Cardiac septum (tissue), 1 donor: Measurements from ENCODE around the gene BCAS1. TPM values are rescaled to one million over a fixed set of nuclear protein-coding genes. Genes with fewer than 3 reads are reported as not detected.

ENCODE experiments used
- DNase-seq: peaks from one replicate; pipeline ENCODE4 v3.0.0-alpha.2; 2020; ENCODE audit warnings: low spot score
- intact Hi-C: fragments of 100-400 bp; cut with DNase I; formaldehyde crosslinking; loops from one replicate; pipeline ENCODE4 v1.14.0; 2022
- total RNA-seq: library from RNA; stranded (reverse); fragmentation: NEBNext Ultra II Directional; extraction: Animal tissue kit (Norgen Biotek cat#: 25700); gene quantifications from one replicate; pipeline ENCODE4 v1.2.1, GENCODE V29; 2021
- donor health status: DM: no; HTN: no; CAD: no.

BCAS1 gene
- total RNA-seq, 1 donor from 2014 or later, result not detected

DNA sequence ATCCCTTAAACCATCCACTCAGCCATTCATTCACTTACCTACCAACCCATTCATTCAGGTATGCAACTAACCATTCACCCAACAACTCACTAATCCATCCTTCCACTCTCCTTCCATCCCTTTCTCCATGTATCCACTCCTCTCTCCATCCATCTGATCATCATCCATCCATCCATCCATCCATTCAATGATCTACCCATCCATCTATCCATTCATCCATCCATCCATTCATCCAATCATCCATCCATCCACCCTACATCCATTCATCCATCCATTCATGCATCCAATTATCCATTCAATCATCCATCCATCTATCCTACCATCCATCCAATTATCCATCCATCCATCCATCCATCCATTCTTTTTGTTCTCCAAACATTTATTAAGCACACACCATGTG, 13.8 kb upstream of the BCAS1 start:
- intact Hi-C loops, result no loop called here
- DNase-seq, result no peak

- DNase-seq, result no peak
- intact Hi-C loops, result no loop called here
Observed at GRCh38 chr20:54083459-54083858, 13.1 kb upstream of the BCAS1 start.

- intact Hi-C loops, result no loop called here
- no peak for DNase-seq
Observed at GRCh38 chr20:54082100-54082499, 11.7 kb upstream of the BCAS1 start.

GRCh38 chr20:54079652-54080051, 9.3 kb upstream of the BCAS1 start:
- intact Hi-C loops, result no loop called here

DNA sequence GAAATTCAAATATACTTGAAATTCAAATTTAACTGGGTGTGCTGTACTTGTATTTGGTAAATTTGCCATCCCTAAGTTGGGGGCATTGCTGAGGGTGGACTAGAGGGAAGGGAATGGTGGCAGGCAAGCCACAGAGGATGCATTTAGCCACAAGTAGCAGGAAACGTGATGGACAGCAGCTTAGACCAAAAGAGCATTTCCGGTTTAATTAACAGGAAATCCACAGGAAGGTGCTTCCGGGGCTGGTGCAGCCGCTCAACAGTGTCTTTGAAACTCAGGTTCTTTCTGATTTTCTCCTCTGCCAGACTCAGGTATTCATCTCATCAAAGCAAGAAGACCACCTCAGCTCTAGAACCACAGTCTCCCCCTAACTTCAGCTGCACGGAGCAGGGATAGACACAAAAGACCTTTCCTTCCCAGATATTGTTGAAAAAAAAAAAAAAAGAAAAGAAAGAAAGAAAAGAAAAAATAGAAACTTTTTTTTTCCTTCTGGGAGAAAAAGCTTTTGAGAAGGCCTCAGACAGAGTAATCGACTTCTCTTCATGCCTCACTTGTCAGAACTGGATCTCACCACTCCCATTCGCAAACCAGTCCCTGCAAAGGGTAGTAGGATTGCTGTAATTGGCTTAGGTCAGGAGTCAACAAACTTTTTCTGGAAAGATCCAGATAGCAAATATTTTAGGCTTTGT, 8.0 kb upstream of the BCAS1 start:
- no peak for DNase-seq
- intact Hi-C loops, result no loop called here

More at GRCh38 chr20:54079652-54080051, 9.3 kb upstream of the BCAS1 start:
- no peak for DNase-seq

- DNase-seq, result no peak
- intact Hi-C loops, result no loop called here
Observed at GRCh38 chr20:54076259-54076658, 5.9 kb upstream of the BCAS1 start.

DNA sequence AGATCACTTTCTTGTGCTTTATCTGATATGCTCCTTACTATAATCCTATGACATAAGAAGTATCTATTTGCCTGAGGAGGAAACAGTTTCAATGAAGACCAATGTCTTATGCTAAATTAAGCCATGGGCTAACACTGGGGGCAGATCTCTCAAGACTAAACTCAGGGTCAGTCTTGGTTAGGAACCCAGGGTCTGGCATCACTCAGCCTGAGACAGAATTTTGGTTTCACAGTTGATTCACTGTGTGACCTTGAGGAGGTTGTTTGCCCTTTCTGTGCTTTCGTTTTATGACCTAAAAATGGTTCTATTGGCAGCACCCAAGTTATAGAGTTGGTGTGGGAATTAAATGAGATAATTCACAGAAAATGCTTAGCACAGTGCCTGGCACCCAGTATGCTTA, 4.9 kb upstream of the BCAS1 start:
- intact Hi-C loops, result no loop called here
- no peak for DNase-seq

DNA sequence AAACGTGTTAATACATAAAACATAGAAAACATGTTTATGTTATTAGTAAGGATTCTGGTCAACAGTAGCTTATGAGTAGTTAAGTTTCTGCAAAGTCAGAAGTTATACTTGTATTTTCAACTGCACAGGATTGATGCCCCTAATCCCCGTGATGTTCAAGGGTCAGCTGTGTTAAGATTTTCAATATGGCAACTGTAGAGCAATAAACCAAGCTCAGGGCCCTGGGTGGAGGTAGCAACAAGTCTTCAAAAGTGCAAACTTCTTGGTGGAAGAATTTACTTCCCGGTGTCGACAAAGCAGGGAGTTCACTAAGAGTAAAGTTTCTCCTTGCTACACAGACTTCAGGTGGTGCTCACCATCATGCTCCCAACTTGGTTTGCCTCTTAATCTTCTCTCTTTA, 4.1 kb upstream of the BCAS1 start:
- DNase-seq, result no peak
- intact Hi-C loops, result no loop called here

GRCh38 chr20:54073288-54073687, 2.9 kb upstream of the BCAS1 start:
- intact Hi-C loops, result no loop called here
- no peak for DNase-seq

DNA sequence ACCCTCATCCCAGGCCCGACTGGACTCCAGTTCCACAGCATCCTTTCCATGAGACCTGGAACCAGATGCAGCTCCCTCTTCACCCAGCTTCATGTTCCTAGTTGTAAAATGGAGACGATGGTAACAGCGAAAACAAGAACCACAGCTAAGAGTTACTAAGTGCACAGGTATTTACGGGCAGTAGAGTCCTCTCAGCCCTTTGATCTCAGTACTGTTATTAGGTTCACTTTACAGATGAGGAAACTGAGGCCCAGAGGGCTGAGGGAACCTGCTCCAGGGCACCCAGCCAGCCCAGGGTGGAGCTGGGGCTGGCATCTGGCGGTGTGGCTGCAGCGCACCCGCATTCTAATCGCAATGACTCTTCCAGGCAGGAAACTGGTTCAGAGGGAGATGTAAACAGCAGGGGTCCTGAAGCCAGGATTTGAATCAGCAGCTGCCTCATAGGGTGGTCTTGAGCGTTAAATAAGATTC, 858 bp downstream of the BCAS1 start:
- intact Hi-C loops, result no loop called here
- no peak for DNase-seq

DNA sequence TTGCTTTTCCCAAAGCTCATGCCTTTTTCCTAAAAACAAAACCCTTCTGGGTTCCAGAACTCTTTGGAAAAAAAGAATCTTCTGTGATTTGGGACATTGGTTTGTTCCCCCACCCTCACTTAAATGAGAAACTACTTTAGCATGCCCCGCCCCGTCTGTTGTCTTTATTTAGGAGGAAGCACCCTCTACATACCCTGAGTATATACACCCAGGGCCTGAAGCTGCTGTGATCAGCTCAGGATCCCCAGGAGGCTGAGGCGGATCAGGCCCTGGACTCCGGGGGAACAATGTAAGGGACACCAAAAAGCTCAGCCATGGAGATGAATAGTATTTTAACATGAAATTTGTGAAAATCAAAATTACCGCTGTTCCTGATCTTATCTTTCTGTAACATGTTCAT, 1.4 kb downstream of the BCAS1 start:
- intact Hi-C loops, result no loop called here
- DNase-seq, result no peak

DNA sequence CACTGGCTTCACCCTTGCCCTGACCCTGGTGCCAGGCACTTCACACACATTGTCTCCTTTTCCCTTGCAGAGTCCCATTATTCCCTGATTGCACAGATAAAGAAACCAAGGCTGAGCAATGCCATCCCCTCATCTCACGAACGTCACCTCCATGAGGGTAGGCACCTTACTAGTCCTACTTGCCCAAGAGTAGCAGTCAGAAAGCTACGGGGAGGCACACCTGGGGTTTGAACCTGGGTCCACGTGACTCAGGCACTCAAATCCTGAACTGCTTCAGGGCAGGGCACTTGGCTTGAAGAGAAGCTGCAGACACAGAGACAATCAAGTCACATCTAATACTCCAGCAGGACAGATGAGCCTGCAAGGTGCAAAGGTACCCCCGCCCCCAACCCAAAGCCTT, 1.9 kb downstream of the BCAS1 start:
- no peak for DNase-seq
- intact Hi-C loops, result no loop called here

- intact Hi-C loops, result no loop called here
- no peak for DNase-seq
Observed at GRCh38 chr20:54067606-54068174, 2.7 kb downstream of the BCAS1 start.

GRCh38 chr20:54065601-54066038, 4.8 kb downstream of the BCAS1 start:
- intact Hi-C loops, result no loop called here
- no peak for DNase-seq

DNA sequence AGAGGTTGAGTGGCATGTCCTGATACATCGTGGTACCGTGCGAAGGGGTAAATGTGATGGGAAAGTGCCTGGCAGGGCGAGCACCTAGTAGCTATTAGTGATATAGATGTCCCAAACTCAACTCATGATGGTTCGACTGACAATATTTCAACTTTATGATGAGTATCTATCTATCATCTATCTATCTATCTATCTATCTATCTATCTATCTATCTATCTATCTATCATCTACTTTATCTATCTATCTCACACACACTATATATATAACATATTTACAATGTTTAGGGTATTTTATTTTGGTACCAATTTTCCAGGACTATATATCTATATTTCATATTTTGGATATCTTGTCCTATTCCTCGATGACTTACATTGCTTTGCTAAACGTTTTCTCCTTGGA, 5.5 kb downstream of the BCAS1 start:
- no peak for DNase-seq
- intact Hi-C loops, result loop anchor here (5.0 kb wide), 1 partner anchor 488 kb away; no protein-coding TSS in a partner anchor

GRCh38 chr20:54063992-54064676, 6.3 kb downstream of the BCAS1 start:
- intact Hi-C loops, result loop anchor here (5.0 kb wide), 1 partner anchor 487 kb away; no protein-coding TSS in a partner anchor
- DNase-seq, result no peak

GRCh38 chr20:54063580-54063979, 6.8 kb downstream of the BCAS1 start:
- no peak for DNase-seq
- intact Hi-C loops, result loop anchor here (5.0 kb wide), 1 partner anchor 486 kb away; no protein-coding TSS in a partner anchor

DNA sequence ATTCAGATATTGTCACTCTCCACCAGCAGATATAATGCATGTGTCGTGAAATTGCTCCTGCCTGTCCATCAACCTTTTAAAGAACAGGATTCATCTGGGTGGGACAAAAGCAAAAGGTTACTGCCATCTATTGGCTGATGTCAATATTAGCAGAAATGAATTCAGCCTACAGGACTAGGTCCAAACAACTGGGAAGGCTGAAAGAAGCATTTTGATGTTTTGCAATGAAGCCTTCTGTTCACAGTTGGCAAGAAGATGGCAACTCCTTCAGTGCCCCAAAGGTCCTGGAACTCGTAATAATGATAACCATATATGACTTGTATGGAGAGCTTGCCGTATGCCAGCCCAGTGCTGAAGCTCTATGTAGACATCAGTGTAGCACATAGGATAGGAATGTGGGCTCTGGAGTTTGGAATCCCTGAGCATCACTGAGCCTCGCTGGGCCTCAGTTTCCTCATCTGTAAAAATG, 7.5 kb downstream of the BCAS1 start:
- DNase-seq, result no peak
- intact Hi-C loops, result loop anchor here (5.0 kb wide), 1 partner anchor 486 kb away; no protein-coding TSS in a partner anchor

DNA sequence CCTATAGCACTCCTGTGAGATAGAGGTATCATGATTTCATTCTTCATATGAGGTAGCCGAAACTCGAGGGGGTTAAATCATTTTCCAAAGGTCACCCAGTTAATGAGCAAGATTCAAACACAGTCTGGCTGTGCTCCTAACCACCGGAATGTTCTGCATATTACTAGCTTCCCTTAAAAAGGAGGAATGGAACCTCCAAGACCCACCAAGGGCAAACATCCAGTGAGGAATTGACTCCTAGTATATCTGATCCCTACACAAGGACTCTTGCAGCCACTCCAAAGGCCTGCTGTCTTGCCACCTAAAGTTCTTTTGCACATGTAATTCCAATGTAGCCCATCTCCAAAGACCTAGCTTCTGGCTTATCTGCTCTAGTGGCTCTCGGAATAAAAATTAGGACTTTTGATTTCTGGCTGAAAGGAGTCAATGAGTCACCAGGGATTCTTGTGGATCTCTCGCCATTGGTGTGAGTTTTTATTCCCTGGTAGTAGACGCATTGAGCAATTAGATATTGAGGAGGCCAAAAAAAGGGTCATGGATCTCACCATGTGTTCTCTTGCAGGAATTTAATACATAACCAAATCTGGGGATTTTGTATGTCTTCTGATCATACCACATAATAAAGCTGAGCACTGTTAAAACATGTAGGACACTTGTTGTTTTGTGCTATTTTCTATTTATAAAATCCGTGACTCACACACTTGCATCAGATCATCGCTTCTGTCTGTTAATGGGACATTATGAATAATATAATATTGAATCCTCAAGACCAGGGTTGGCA, 9.1 kb downstream of the BCAS1 start:
- intact Hi-C loops, result loop anchor here (5.0 kb wide), 1 partner anchor 484 kb away; no protein-coding TSS in a partner anchor
- no peak for DNase-seq
